Activated naive CD4-positive, alpha-beta T cell treated with anti-CD3 and anti-CD28 coated beads, Interleukin-2, amount 50 U/mL, for 72 hours (primary cell): ENCODE data around the gene MSRB1. TPM values are rescaled to one million over a fixed set of nuclear protein-coding genes. Genes with fewer than 3 reads are reported as not detected.
"Not testable (repeated sequence)": the region's sequence is repeated elsewhere in the genome, so short reads cannot be mapped to it uniquely, and the experiment has no call there.

ENCODE experiments used
- ATAC-seq, 2 donors: fragments of 150-1000 bp; cut with Tn5 transposase; 2 replicates each; pipeline ENCODE4 v1.10.0; 2021; ENCODE audit warnings: mild to moderate bottlenecking in 2 of 2, moderate library complexity in 2 of 2
- DNase-seq, 2 donors: peaks; one replicate each; pipeline ENCODE4 v3.0.0; 2021 to 2022; ENCODE audit warnings: low spot score in 2 of 2
- H3K27ac Mint-ChIP-seq, 2 donors: one replicate each; pipeline ENCODE4 v1.8.0; 2022; ENCODE audit warnings: mild to moderate bottlenecking in 2 of 2, mixed read lengths in 2 of 2
- H3K36me3 Mint-ChIP-seq, 2 donors: one replicate each; pipeline ENCODE4 v1.8.0; 2022; ENCODE audit warnings: mixed read lengths in 2 of 2
- H3K9me3 Mint-ChIP-seq, 2 donors: one replicate each; pipeline ENCODE4 v1.8.0; 2022; ENCODE audit warnings: mixed read lengths in 2 of 2
- total RNA-seq, 2 donors: library from RNA; stranded (reverse); gene quantifications; one replicate each; pipeline ENCODE4 v1.2.3, GENCODE V29; 2022

MSRB1 gene
- total RNA-seq, 2 donors from 2014 or later: 17.3 to 41.7 TPM

- H3K36me3 Mint-ChIP-seq: peaks cover 39 to 47% of the 10 kb centered on the region in 2 donors
- H3K27ac Mint-ChIP-seq: peak overlapping the region in 1 of 2 donors; percentile 14
- no peaks in the 10 kb centered on the region for H3K9me3 Mint-ChIP-seq
Measured at GRCh38 chr16:1968146-1968953, 25.4 kb upstream of the MSRB1 start.

GRCh38 chr16:1966460-1966859 is 23.5 kb upstream of the MSRB1 start, which contains the start of gene RNF151:
Gene RNF151 (plus strand): TSS chr16:1966856. CDS start chr16:1966882, 26 bp downstream.
- ATAC-seq (no peak), DNase-seq (no peak)
- Mint-ChIP-seq H3K36me3 (peaks cover 48 to 50% of the 10 kb centered on the region in 2 donors), H3K27ac (peak within 1 kb of the TSS; percentile 99), H3K9me3 (no peaks in the 10 kb centered on the region)

More at GRCh38 chr16:1968146-1968953, 25.4 kb upstream of the MSRB1 start:
- ATAC-seq: no peak
- no peak for DNase-seq

GRCh38 chr16:1965396-1966001 is 22.5 kb upstream of the MSRB1 start:
- H3K9me3 Mint-ChIP-seq: no peaks in the 10 kb centered on the region
- H3K36me3 Mint-ChIP-seq: peaks cover 45 to 50% of the 10 kb centered on the region in 2 donors
- ATAC-seq: no peak
- H3K27ac Mint-ChIP-seq: peak overlapping the region; percentile 99
- no peak for DNase-seq

GRCh38 chr16:1964506-1965395 is 21.8 kb upstream of the MSRB1 start, which contains the start of gene RPS2:
Gene RPS2 (minus strand): TSS chr16:1964826. CDS start chr16:1964625, 201 bp downstream.
- H3K36me3 Mint-ChIP-seq: peaks cover 50 to 58% of the 10 kb centered on the region in 2 donors
- DNase-seq: peak; percentile 99
- ATAC-seq: peak; percentile 87 to 94
- H3K9me3 Mint-ChIP-seq: no peaks in the 10 kb centered on the region
- H3K27ac Mint-ChIP-seq: peak within 1 kb of the TSS; percentile 99

- ATAC-seq: peak in 1 of 2 donors; percentile 7
- H3K9me3 Mint-ChIP-seq: no peaks in the 10 kb centered on the region
- peak overlapping the region; percentile 97 to 99 for H3K27ac Mint-ChIP-seq
- peaks cover 51 to 59% of the 10 kb centered on the region in 2 donors for H3K36me3 Mint-ChIP-seq
- peak in 1 of 2 donors; percentile 44 for DNase-seq
Measured at GRCh38 chr16:1963806-1964505, 21.0 kb upstream of the MSRB1 start.

GRCh38 chr16:1962161-1963153 is 19.5 kb upstream of the MSRB1 start:
- H3K9me3 Mint-ChIP-seq, DNase-seq, ATAC-seq: not testable (repeated sequence)
- peak overlapping the region; percentile 97 to 99 for H3K27ac Mint-ChIP-seq
- H3K36me3 Mint-ChIP-seq: peaks cover 50 to 59% of the 10 kb centered on the region in 2 donors

- ATAC-seq (no peak), DNase-seq (no peak)
- Mint-ChIP-seq H3K36me3 (peaks cover 47 to 59% of the 10 kb centered on the region in 2 donors), H3K9me3 (no peaks in the 10 kb centered on the region), H3K27ac (peak overlapping the region; percentile 97 to 99)
Measured at GRCh38 chr16:1961651-1962067, 18.7 kb upstream of the MSRB1 start.

- H3K36me3 Mint-ChIP-seq: peaks cover 47 to 59% of the 10 kb centered on the region in 2 donors
- DNase-seq: peak in 1 of 2 donors; percentile 50
- no peaks in the 10 kb centered on the region for H3K9me3 Mint-ChIP-seq
- peak in 1 of 2 donors; percentile 1 for ATAC-seq
- H3K27ac Mint-ChIP-seq: peak overlapping the region; percentile 94 to 98
Measured at GRCh38 chr16:1960665-1961630, 17.9 kb upstream of the MSRB1 start.

- no peaks in the 10 kb centered on the region for H3K9me3 Mint-ChIP-seq
- DNase-seq (peak; percentile 95 to 97), ATAC-seq (peak; percentile 79 to 91)
- H3K36me3 Mint-ChIP-seq: peaks cover 32 to 45% of the 10 kb centered on the region in 2 donors
- peak within 1 kb of the TSS; percentile 94 to 98 for H3K27ac Mint-ChIP-seq
Measured at GRCh38 chr16:1959269-1960039, 16.5 kb upstream of the MSRB1 start, which contains the start of gene NDUFB10. Gene NDUFB10 (plus strand): TSS chr16:1959538. CDS start chr16:1959625, 87 bp downstream.

GRCh38 chr16:1958715-1959268 is 15.8 kb upstream of the MSRB1 start:
- Mint-ChIP-seq H3K36me3 (peaks cover 25 to 38% of the 10 kb centered on the region in 2 donors), H3K9me3 (no peaks in the 10 kb centered on the region), H3K27ac (peak overlapping the region in 1 of 2 donors; percentile 94)
- ATAC-seq: peak; percentile 3 to 18
- no peak for DNase-seq

GRCh38 chr16:1958143-1958491 is 15.1 kb upstream of the MSRB1 start:
- H3K36me3 Mint-ChIP-seq: peaks cover 18 to 31% of the 10 kb centered on the region in 2 donors
- DNase-seq, H3K27ac Mint-ChIP-seq, H3K9me3 Mint-ChIP-seq, ATAC-seq: not testable (repeated sequence)

- peaks cover 13 to 26% of the 10 kb centered on the region in 2 donors for H3K36me3 Mint-ChIP-seq
- not testable (repeated sequence) for H3K27ac Mint-ChIP-seq, H3K9me3 Mint-ChIP-seq, ATAC-seq, DNase-seq
Measured at GRCh38 chr16:1957434-1958142, 14.6 kb upstream of the MSRB1 start.
